SKM-1 treated with dmso at 0.1 percent for 144 hours (cell line): ENCODE results near the gene TMEM240.
"Not testable (repeated sequence)": the region's sequence is repeated elsewhere in the genome, so short reads cannot be mapped to it uniquely, and the experiment has no call there.

ENCODE experiments used
- DNase-seq: peaks from one replicate; lab custom pipeline; 2025; ENCODE audit not compliant: unreplicated experiment; lab: John Stamatoyannopoulos, UW

Gene TMEM240

DNA sequence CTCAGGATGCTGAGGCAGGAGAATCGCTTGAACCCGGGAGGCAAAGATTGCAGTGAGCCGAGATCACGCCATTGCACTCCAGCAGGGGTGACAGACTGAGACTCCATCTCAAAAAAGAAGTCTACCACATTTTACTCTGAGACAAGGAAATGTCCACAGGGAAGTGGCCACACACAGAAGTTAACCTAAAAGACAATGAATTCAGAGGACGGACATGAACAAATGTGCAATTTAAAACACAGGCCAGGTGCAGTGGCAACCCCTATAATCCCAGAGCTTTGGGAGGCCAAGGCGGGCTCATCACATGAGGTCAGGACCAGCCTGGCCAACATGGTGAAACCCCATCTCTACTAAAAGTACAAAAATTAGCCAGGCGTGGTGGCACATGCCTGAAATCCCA is 17.3 kb upstream of the TMEM240 start:
- not testable (repeated sequence) for DNase-seq

DNA sequence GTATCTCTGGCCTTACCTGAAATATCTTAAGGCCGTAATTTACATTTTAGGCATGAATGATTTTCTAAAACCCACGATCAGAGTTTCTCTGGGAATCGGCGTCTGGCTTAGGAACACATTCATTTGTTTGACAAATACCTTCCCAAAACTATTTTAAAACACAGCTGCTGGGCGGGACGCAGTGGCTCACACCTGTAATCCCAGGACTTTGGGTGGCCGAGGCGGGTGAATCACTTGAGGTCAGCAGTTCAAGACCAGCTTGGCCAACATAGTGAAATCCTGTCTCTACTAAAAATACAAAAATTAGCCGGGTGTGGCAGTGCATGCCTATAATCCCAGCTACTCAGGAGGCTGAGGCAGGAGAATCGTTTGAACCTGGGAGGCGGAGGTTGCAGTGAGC is 16.5 kb upstream of the TMEM240 start:
- DNase-seq, result not testable (repeated sequence)

DNA sequence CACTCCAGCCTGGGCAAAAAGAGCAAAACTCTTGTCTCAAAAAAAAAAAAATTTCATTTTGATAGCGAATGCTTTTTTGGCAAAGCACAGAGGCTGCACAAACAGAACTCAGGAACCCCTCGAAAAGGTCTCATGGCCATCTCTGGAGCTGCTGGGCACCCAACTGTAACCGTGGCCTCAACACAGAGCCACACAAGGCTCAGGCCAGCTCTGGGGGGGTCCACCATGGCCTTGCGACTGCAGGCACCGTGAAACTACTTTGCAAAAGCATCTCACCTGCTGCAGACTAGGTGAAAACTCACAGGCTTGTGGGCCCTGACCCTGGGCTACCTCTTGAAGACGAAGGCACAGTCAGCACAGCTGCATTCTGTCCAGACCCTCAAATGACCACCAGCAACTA is 16.1 kb upstream of the TMEM240 start:
- DNase-seq, result no peak

DNA sequence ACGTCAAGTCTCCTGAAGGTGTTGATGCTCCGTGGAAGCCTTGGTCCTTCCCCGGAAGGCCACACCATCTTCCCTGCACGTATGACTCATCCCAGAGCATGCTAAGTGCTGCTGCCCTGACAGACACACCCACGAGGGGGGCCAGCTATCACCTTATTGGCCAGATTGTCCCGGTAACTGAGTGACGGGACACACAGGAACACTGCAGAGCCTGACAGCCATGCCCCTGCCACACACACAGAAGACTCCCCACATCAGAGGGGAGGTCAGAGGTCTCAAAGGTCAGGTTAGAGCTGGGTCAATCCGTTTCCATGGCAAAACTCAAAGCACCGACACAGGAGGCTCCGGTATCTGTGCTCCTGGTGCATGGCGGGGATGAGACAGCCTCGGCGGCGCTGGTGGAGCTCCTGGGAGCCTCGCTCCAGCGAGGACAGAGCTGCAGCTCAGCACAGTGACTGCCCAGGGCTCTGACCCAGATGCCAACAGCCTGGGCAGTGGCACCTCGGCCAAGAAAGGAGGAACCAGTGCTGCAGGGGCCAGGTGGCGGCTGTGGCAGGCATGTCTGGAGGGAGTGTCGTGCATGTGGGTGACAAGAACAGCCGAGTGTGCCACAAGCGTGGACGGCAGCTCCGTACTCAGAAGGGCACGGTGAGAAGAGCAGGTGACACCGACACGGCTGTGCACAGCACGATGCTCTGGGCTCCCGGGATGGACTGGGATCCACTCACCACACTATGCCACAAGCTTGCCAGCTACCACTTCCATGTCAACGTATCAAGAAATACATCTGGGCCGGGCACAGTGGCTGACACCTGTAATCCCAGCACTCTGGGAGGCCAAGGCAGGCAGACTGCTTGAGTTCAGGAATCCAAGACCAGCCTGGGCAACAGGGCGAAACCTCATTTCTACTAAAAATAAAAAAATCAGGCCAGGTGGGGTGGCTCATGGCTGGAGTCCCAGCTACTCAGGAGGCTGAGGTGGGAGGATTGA is 14.8 kb upstream of the TMEM240 start:
- DNase-seq, result no peak

DNA sequence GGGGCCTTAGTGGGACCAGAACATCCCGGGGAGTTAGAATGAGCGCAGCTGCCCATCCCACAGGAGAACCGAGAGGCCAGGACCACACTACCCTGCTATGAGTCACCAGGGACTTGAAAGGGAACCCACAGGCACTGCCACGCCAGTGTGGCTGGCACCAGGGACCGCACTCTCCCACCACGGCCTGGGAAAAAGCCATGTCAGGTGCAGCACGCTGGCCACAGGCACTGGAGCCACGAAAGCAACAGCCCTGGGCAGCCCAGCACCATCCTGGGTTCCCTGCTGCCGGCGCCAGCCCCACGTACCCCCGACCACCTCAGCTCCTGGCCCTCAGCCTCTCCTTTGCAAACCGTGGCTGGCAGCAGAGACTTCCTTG is 14.1 kb upstream of the TMEM240 start:
- DNase-seq, result no peak

DNA sequence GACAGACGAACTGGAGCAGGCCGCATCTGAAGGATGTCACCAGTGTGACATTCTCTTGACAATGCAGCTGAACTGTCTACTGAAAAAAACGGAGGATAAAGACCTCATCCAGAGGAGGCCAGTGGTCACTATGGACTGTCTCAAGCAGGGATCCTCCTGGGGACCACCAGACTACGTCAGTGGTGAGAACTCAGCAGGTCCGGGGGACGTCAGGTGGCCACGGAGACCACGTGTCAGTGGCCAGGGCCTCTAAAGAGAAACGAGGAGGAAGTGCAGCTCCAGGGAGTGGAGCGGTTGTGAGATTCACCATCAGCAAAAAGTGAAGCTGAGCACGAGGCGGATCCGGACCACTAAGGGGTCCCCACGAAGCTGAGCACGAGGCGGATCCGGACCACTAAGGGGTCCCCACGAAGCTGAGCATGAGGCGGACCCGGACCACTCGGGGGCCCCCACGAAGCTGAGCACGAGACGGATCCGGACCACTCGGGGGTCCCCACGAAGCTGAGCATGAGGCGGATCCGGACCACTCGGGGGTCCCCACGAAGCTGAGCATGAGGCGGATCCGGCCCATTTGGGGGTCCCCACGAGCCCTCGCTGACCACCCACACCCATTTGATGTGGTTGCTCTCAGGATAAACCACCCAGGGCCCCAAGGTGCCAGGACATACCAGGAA is 13.5 kb upstream of the TMEM240 start:
- DNase-seq, result no peak

DNA sequence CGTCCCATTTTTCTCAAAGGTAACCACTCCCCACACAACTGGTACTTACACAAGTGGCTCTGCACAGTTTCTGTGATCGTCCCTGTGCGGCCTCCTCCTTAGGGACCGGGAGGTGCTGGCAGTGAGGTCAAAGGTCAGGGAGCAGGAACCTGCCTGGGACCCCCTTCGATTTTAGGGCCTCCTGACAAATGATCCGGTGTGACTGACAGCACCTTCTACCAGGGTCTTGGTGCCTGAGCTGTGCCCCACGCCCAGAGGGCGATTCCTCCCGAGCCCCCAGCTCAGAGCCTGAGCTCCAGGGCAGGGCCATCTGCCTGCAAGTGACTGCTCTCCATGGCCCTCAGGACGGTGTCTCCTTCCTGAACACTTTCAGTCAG is 11.8 kb upstream of the TMEM240 start:
- no peak for DNase-seq

DNA sequence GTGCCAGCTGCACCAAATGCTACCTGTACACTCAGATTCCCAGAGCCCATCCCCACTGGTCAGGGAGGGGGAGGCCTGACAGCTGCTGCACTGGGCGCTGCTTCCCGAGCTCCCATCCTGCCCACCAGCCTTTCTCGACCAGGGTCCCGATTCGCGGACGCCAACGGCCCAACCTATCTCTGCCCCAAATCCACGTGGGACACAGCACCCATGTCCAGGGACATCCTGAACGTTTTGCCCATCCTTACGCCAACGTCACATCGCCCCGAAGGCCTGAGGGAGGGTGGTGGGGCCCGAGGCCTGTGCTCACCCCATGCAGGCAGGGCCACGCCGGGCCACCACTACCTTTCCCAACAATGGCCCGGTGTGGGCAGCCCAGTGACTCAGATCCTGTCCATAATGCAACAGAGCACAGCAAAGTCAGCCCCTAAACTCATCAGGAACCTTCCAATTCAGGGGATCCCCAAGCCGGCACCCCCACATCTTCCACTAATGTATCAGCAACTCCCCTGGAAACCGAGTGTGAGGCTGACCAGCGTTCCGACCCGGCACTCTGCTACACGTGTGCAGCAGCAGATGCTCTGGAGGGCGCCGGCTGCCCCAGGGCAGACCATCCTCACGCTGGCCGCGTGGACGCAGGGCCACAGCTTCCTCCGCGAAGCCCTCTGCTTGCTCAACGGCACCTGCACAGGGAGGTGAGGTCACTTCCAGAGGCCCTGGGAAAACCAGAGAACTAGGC is 11.3 kb upstream of the TMEM240 start:
- no peak for DNase-seq

DNA sequence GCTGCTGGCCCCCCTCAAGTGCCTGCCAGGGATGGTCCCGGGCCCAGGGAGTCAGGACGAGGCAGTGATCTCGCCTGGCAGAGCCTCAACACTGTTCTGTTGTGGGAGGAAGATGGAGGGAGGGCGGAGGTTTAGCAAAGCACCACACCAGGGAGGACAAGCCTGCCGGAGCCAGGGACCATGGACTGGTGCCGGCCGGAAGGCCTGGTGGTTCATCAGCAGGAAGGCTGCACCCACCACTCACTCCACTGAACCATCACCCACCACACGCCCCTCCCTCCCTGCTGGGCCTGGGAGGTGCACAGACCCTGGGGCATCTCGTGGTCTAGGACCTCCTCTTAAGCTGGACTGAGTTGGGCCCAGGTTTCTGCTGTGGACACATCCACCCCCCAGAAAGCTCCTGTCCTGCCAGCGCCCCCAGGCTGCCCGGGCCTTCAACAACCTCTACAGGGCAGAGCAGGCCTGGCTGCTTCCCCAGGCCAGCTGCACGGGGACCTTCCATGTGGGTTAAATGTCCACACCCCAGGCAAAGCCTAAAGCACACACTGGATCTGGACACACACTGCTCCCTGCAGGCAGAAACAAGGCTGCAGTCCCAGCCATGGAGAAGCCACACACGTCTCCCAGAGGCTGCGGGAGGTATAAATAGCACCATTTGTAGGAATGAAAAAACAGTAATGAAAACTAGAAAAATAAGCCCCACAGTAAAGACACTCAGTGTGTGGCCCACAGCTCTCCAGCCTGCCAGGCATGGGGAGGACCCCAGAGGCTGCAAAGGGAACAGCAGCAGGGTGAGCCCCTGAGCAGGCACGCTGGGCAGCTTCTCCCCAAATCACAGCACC is 10.4 kb upstream of the TMEM240 start:
- no peak for DNase-seq

DNA sequence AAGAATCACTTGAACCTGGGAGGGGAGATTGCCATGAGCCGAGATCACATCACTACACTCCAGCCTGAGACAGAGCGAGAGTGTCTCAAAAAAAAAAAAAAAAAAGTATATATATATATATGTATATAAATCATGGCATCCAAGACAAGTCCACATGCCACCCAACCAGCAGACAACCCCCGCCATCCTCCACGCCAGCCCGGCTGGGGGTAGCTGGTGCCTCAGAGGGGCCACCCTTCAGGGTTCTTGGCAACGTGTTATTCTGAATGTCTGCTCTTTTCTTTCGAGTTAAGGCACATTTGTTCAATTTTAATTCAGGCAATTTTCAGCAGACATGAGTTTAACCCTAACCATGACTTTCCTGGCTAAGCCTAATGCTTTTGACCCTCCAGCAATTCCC is 9.7 kb upstream of the TMEM240 start:
- no peak for DNase-seq

DNA sequence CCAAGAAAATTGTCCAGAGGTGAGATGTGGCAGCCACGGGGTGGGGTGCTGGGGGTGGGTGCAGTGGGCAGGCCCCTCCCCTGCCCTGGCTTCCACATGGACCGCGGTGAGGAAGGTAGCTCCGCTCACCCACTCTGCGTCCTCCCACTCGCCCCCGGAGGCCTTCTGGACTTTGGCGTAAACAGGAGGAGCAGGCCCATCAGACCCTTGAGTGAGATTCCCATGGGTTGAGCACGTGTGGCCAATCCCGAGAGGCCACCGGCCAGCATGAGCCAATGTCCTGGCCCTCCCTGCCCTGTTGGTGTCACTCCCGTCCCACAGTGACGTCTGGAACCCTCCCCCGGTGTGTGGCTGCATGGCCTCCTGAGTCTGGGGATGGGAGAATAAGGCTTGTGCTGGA is 8.2 kb upstream of the TMEM240 start:
- no peak for DNase-seq

DNA sequence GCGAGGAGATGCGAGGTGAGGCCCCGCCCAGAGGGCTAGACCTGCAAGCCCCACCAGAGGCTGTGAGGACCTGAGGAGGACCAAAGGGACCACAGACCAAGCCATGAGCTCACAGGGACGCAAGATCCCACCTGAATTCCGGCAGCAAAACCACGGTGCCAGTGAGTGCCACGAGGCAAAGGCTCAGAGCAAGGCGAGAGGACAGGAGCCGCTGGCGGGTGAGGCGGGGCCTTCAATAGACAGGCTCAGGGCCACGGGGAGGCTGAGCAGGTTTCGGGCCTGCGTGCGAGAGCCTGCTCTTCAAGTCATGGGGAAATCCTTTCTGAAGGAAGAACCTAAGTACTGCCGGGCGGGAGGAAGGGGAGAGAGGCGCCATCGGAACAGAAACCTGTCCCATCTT is 7.1 kb upstream of the TMEM240 start:
- DNase-seq, result no peak

DNA sequence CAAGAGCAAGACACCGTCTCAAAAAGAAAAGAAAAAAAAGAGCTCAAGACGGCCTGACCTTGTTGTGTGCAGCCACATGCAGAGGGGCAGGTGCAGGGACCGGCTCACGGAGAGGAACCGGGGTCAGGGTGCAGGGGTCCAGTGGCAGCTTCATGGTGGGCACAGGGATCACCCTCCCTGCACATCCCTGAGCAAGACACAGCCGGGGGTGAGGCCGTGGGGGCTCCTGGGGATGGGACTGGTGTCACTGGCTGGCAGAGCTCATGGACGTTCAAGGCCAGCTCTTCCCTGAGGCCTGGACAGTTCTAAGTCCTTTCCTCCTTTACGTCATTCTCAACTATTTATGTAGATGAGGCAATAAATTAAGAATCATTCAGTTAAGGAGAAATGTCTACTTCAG is 6.6 kb upstream of the TMEM240 start:
- DNase-seq, result no peak

DNA sequence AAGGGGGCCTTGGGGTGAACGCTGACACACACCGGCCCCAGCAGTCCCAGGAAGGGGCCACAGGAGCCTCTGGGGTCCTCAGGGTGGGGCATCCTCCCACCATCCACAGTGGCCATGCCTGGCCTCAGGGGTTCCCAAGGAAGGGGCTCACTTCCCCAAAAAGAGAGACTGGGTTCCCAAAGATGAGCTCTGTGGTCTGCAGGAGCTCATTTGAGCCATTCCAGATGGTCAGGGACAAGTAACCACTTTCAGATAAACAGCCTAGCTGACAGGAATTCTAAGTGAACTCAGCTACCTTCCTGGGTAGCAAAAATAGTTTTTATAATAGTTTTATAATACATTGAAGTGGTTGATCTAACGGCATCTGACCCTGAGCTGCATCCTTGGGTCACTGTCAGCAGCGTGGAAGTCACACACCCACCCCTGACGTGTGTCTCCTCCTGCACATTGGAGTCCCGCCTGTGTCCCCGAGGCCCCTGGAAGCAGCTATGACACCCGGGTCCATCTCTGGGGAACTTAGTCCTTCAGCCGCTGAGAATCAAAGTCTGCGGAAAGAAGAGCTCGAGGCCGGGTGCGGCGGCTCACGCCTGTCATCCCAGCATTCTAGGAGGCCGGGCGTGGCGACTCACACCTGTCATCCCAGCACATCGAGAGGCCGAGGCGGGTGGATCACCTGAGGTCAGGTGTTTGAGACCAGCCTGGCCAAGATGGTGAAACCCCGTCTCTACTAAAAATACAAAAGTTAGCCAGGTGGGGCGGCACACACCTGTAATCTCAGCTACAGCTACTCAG is 5.7 kb upstream of the TMEM240 start:
- DNase-seq, result no peak

DNA sequence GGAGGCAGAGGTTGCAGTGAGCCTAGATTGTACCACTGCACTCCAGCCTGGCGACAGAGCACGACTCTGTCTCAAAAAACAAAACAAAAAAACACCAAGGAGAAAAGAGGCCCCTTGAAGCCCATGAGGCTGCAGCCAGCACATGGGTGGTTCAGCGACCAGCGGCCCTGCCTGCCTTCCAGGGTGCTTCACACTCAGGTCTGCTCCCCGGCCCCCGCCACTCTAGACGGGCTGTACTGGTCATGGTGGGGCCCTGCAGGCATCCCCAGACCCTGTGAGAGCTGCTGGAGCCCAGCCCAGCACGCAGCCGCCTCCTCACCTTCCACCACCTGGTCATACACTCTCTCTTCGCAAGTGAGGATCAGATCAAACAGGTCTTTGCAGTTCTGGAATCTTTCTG is 4.1 kb upstream of the TMEM240 start:
- no peak for DNase-seq

DNA sequence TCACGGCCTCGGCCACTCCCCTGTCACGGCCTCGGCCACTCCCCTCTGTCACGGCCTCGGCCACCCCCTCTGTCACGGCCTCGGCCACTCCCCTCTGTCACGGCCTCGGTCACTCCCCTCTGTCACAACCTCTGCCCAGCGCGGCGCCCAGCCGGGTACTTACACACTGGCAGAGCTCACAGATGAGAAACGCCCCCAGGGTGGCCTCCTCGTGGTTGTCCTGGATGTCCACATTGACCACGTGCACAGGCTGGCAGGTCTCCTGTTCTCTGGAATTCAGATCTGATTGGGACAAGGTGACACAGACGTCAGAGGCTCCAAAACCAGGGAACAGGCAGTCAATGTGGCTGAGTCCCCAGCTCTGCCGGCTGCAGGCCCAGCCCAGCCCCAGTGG is 3.3 kb upstream of the TMEM240 start:
- DNase-seq, result no peak

DNA sequence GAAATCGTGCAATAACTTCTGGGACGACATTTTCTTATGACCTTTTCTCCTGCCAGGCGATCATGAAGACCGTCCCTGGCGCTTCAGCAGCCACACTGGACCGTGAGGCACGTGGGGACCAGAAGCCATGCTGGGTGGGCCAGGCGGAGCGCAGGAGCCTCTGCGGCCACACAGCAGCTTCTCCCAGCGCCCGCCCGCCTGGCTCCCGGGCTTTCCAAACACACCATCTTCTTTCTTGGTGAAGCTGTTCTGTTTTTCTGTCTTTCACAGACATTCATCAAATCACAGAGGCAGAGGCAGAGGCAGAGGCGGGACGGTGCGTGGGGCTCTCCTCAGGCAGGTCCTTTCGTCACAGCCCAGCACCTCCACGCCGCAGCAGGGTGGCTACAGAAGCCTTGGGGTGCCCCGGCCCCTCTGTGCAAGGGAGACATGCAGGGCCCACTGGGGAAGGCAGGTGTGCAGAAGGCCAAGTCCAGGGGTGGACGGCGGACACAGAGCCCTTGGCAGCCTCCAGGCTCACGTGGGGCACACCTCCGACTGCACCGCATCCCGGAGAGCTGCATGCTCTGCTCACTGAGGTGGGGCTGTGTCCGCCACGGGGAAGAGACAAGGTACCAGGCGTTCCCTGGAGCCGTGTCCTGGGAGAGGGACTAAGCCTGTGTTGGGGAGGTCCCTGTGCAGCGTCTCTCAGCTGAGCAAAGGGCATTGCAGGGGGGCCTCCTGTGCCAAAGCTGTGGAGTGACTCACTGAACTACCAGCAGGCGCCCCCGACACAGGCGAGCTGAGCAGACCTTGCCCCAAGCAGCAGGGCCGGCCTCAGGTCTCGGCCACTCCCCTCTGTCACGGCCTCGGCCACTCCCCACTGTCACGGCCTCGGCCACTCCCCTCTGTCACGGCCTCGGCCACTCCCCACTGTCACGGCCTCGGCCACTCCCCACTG is 2.6 kb upstream of the TMEM240 start:
- no peak for DNase-seq

DNA sequence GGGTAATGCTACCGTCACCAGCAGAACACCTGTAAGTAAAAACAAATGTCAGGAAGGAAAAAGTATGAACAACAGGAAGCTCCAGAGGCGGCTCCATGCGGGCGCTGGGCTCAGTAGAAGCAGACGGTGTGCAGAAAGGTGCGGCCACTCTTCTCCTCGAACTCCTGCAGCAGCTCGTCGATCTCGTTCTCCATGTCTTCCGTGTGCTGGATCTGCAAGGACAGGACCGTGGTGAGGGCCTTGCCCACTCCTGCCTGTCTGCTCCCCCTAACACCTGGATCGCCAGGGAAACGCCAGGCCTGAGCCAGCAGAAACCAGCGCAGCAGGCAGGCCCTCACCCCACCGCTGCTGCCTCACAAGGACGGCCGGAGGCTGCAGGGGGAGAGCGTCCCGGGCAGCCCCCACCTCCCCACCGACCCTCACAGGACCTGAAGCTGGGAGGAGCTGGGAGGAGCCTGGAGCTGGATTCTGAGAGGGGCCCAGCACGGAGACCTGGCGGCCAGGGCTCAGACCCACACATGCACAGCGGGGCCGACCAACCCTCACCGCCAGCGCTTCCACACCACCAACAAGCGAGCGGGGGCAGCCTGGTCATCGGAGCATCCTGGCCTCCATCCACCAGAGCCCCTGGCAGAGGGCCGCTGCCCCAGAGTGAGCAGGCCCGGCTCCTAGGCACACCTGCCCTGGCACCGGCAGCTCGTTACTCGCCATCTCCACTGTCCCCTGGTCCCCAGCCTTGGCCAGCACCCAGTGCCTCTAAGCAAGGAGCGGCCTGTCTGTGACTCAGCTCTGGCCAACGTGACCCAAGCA is 1.7 kb upstream of the TMEM240 start:
- DNase-seq, result no peak
